Endothelial cell of umbilical vein (primary cell): Measurements from ENCODE around the gene CHI3L1. TPM values are rescaled to one million over a fixed set of nuclear protein-coding genes. Genes with fewer than 3 reads are reported as not detected.

ENCODE experiments used
- BruUV-seq: library from RNA; stranded (reverse); fragments of 400-500 nt; replicated peaks from 2 replicates; lab custom pipeline; 2021; lab: Mats Ljungman, UMichigan
- CTCF ChIA-PET: fragments of 300-600, 350-600 bp; sonication (Branson Sonifier 250); formaldehyde crosslinking; loops from one replicate; lab custom pipeline; 2021; ENCODE audit warnings: antibody characterized with exemption, inconsistent platforms; lab: Charles Lee
- POLR2A ChIA-PET: fragments of 300-600, 350-600 bp; sonication (Branson Sonifier 250); formaldehyde crosslinking; loops from one replicate; lab custom pipeline; 2021; ENCODE audit warnings: antibody characterized with exemption, inconsistent platforms; lab: Charles Lee
- DNase-seq: peaks from one replicate; pipeline ENCODE4 v3.0.0-alpha.2; 2011; ENCODE audit warnings: low read depth, low spot score
- FAIRE-seq: peaks from 2 replicates; lab custom pipeline; 2011; peaks lifted over from hg19 to GRCh38; lab: Jason Lieb, UNC
- H2AFZ ChIP-seq: 2 replicates; pipeline ENCODE4 v1.6.0; 2012; ENCODE audit warnings: low read depth, low read length, control low read depth, inconsistent platforms
- H3K27ac ChIP-seq: 2 replicates; pipeline ENCODE4 v1.5.1; 2011; ENCODE audit warnings: low read depth, mild to moderate bottlenecking, control low read depth, low read length, moderate library complexity; ENCODE audit not compliant: insufficient read depth
- H3K27me3 ChIP-seq, 2 experiments: 2 replicates each; pipeline versions ENCODE4 v1.6.0 to v1.6.1; 2011; ENCODE audit warnings: low read length in 2 of 2, mixed read lengths in 1 of 2; ENCODE audit not compliant: control insufficient read depth in 2 of 2, insufficient read depth in 2 of 2
- H3K36me3 ChIP-seq, 2 experiments: 2 replicates in 1 of 2; 3 replicates in 1 of 2; pipeline ENCODE4 v1.5.1; 2011; ENCODE audit warnings: low read length in 2 of 2, mild to moderate bottlenecking in 1 of 2, moderate library complexity in 1 of 2; ENCODE audit not compliant: control insufficient read depth in 2 of 2, insufficient read depth in 2 of 2; ENCODE audit errors: extremely low read depth in 1 of 2
- H3K4me1 ChIP-seq: 3 replicates; pipeline ENCODE4 v1.5.1; 2011; ENCODE audit warnings: mild to moderate bottlenecking, low read length; ENCODE audit not compliant: control insufficient read depth, insufficient read depth; ENCODE audit errors: extremely low read depth
- H3K4me2 ChIP-seq: 2 replicates; pipeline ENCODE4 v1.6.1; 2011; ENCODE audit warnings: low read length, control low read depth, mixed read lengths; ENCODE audit not compliant: insufficient read depth
- H3K4me3 ChIP-seq, 3 experiments: fragments of 200-600 bp in 1 of 3; sonication (generic), shearing (Covaris generic) in 1 of 3; replicated peaks in 1 of 3; 2 replicates each; pipeline ENCODE4 v1.5.1; 2011 to 2016; ENCODE audit warnings: control low read depth in 3 of 3, low read length in 3 of 3, mild to moderate bottlenecking in 2 of 3, inconsistent platforms in 1 of 3, low read depth in 1 of 3, moderate library complexity in 1 of 3; ENCODE audit not compliant: insufficient read depth in 1 of 3
- H3K79me2 ChIP-seq: 2 replicates; pipeline ENCODE4 v1.6.0; 2012; ENCODE audit warnings: low read length, inconsistent platforms; ENCODE audit not compliant: control insufficient read depth, insufficient read depth
- H3K9ac ChIP-seq: replicated peaks from 2 replicates; pipeline ENCODE3; 2011; ENCODE audit warnings: low read length, control low read depth; ENCODE audit not compliant: insufficient read depth; ENCODE audit errors: extremely low read depth
- H3K9me1 ChIP-seq: replicated peaks from 3 replicates; pipeline ENCODE4 v1.6.0; 2011; ENCODE audit warnings: mild to moderate bottlenecking, low read length; ENCODE audit not compliant: control insufficient read depth, insufficient read depth; ENCODE audit errors: extremely low read depth
- H3K9me3 ChIP-seq: replicated peaks from 2 replicates; pipeline ENCODE4 v1.5.1; 2012; ENCODE audit warnings: low read length, inconsistent platforms; ENCODE audit not compliant: control insufficient read depth, insufficient read depth
- H4K20me1 ChIP-seq: replicated peaks from 2 replicates; pipeline ENCODE3; 2011; ENCODE audit warnings: mild to moderate bottlenecking, low read length; ENCODE audit not compliant: control insufficient read depth, insufficient read depth; ENCODE audit errors: extremely low read depth
- EZH2 ChIP-seq: IDR thresholded peaks from 2 replicates; pipeline ENCODE4 v1.6.1; 2012; ENCODE audit warnings: borderline replicate concordance, low read depth, mild to moderate bottlenecking, moderate library complexity, low read length, inconsistent platforms; ENCODE audit not compliant: severe bottlenecking
- FOS ChIP-seq: IDR thresholded peaks from 2 replicates; pipeline ENCODE4 v1.6.1; 2011; ENCODE audit warnings: mild to moderate bottlenecking, low read length, moderate library complexity, borderline replicate concordance; ENCODE audit not compliant: insufficient read depth
- GATA2 ChIP-seq: IDR thresholded peaks from 2 replicates; pipeline ENCODE4 v1.7.0; 2011; ENCODE audit warnings: low read depth, mild to moderate bottlenecking, moderate library complexity, mixed read lengths, low read length; ENCODE audit not compliant: insufficient read length, insufficient read depth
- JUN ChIP-seq: IDR thresholded peaks from 2 replicates; pipeline ENCODE4 v1.6.1; 2011; ENCODE audit warnings: borderline replicate concordance, low read depth; ENCODE audit not compliant: insufficient read length, insufficient read depth
- MAX ChIP-seq: IDR thresholded peaks from 2 replicates; pipeline ENCODE4 v1.6.1; 2011; ENCODE audit not compliant: insufficient read depth, insufficient read length
- MYC ChIP-seq: IDR thresholded peaks from one replicate; pipeline ENCODE4 v1.6.1; 2011; ENCODE audit warnings: mild to moderate bottlenecking, low read depth, low read length
- POLR2A ChIP-seq: IDR thresholded peaks from 2 replicates; pipeline ENCODE4 v1.6.1; 2012; ENCODE audit warnings: low read depth, mild to moderate bottlenecking, control low read depth, low read length
- POLR2AphosphoS5 ChIP-seq: IDR thresholded peaks from 2 replicates; pipeline ENCODE4 v1.6.1; 2012; ENCODE audit warnings: low read depth, mild to moderate bottlenecking, control low read depth, low read length, moderate library complexity; ENCODE audit not compliant: insufficient read depth
- dilution Hi-C: fragments of 300-500 bp; cut with MboI; formaldehyde crosslinking; loops from one replicate; pipeline ENCODE4 v1.15.0; 2019; ENCODE audit warnings: low sequenced_read_pairs; ENCODE audit not compliant: extremely low pct_ligation_motif_present
- intact Hi-C: fragments of 100-400 bp; cut with micrococcal nuclease; formaldehyde crosslinking; loops from one replicate; pipeline ENCODE4 v1.10.0; 2022
- polyA plus RNA-seq, 4 experiments: library from polyadenylated mRNA; depleted of rRNA in 3 of 4; stranded (reverse) in 3 of 4; unstranded in 1 of 4; fragments of >200 nt; gene quantifications; 2 replicates each; pipeline versions ENCODE4 v1.2.1 to v1.2.3, GENCODE V29; 2011 to 2012; ENCODE audit warnings: missing spikeins in 1 of 4
- total RNA-seq: library from RNA; stranded (reverse); gene quantifications from 2 replicates; pipeline ENCODE4 v1.2.3, GENCODE V29; 2021

CHI3L1 gene
- total and polyA plus RNA-seq, 2 donors (not counting 3 experiments of a cell fraction or from before 2014, with no cell fraction given) = not detected

- Histone ChIP-seq H3K9ac (no peak overlapping the region), H3K4me1 (peaks cover 6% of the 10 kb centered on the region), H3K9me1 (no peaks in the 10 kb centered on the region), H4K20me1 (no peaks in the 10 kb centered on the region), H3K4me3 (no peak overlapping the region), H3K27ac (no peak overlapping the region), H3K4me2 (no peak overlapping the region), H2AFZ (no peak overlapping the region), H3K27me3 (no peaks in the 10 kb centered on the region), H3K9me3 (no peaks in the 10 kb centered on the region), H3K79me2 (no peaks in the 10 kb centered on the region), H3K36me3 (no peaks in the 10 kb centered on the region)
- no peak for FAIRE-seq
- ChIA-PET CTCF (interaction anchor here (1.0 to 6.6 kb wide), 22 partner anchors 9 to 137 kb away, joined by 3 to 317 read pairs (median 12); partner anchors contain the start of gene ADORA1), POLR2A (interaction anchor here (1.6 kb wide), 1 partner anchor 56 kb away, joined by 3 read pairs; no protein-coding TSS in a partner anchor)
- no peak for DNase-seq
- TF ChIP-seq MYC (no peak), MAX (no peak), EZH2 (no peak), POLR2AphosphoS5 (no peak), POLR2A (no peak), JUN (no peak)
- no TSS peak for BruUV-seq
- intact Hi-C loops (no loop called here), dilution Hi-C loops (no loop called here)
These were observed 12.9 kb downstream of the CHI3L1 start for GRCh38 chr1:203173566-203173965.

GRCh38 chr1:203173011-203173555 lies 13.4 kb downstream of the CHI3L1 start:
- Histone ChIP-seq H3K79me2 (no peaks in the 10 kb centered on the region), H3K4me2 (no peak overlapping the region), H3K9me1 (no peaks in the 10 kb centered on the region), H3K36me3 (no peaks in the 10 kb centered on the region), H3K4me3 (no peak overlapping the region), H3K4me1 (peaks cover 6% of the 10 kb centered on the region), H3K27me3 (no peaks in the 10 kb centered on the region), H3K27ac (no peak overlapping the region), H3K9ac (no peak overlapping the region), H4K20me1 (no peaks in the 10 kb centered on the region), H3K9me3 (no peaks in the 10 kb centered on the region), H2AFZ (no peak overlapping the region)
- dilution Hi-C loops (no loop called here), intact Hi-C loops (no loop called here)
- POLR2A ChIA-PET = interaction anchor here (1.6 kb wide), 1 partner anchor 55 kb away, joined by 3 read pairs; no protein-coding TSS in a partner anchor
- FAIRE-seq (no peak), DNase-seq (no peak)
- no peak for TF ChIP-seq GATA2
- TF ChIP-seq POLR2AphosphoS5 = no peak
- no peak for TF ChIP-seq MAX
- TF ChIP-seq JUN = no peak
- TF ChIP-seq FOS = no peak
- no peak for TF ChIP-seq POLR2A
- TF ChIP-seq MYC = no peak
- CTCF ChIA-PET = interaction anchor here (1.0 to 6.6 kb wide), 31 partner anchors 9 to 136 kb away, joined by 3 to 317 read pairs (median 7); partner anchors contain the start of gene ADORA1
- BruUV-seq = no TSS peak
